ENCODE data around the gene STOM. TPM values are rescaled to one million over a fixed set of nuclear protein-coding genes. Genes with fewer than 3 reads are reported as not detected.

Gene STOM
- total RNA-seq, 1 donor from 2014 or later, result 16.1 TPM

GRCh38 chr9:121363622-121363961 lies 6.5 kb downstream of the STOM start:
- Mint-ChIP-seq H3K27me3 (ENCODE audit: unreplicated experiment) (no peaks in the 10 kb centered on the region), H3K4me3 (ENCODE audit: unreplicated experiment) (no peak overlapping the region), H3K4me1 (ENCODE audit: unreplicated experiment) (peaks cover 7% of the 10 kb centered on the region), H3K36me3 (ENCODE audit: low read depth, unreplicated experiment) (no peaks in the 10 kb centered on the region), H3K9me3 (ENCODE audit: unreplicated experiment) (no peaks in the 10 kb centered on the region), H3K27ac (ENCODE audit: unreplicated experiment) (no peak overlapping the region)
- no peak for TF ChIP-seq CTCF (IDR thresholded peaks at IDR 0.05; ENCODE audit: unreplicated experiment)
- DNase-seq (ENCODE audit: low spot score), result no peak

GRCh38 chr9:121362813-121363621 lies 7.0 kb downstream of the STOM start:
- no peak overlapping the region for H3K4me3 Mint-ChIP-seq (ENCODE audit: unreplicated experiment)
- no peaks in the 10 kb centered on the region for H3K36me3 Mint-ChIP-seq (ENCODE audit: low read depth, unreplicated experiment)
- no peaks in the 10 kb centered on the region for H3K9me3 Mint-ChIP-seq (ENCODE audit: unreplicated experiment)
- no peak for TF ChIP-seq CTCF (IDR thresholded peaks at IDR 0.05; ENCODE audit: unreplicated experiment)
- peaks cover 5% of the 10 kb centered on the region for H3K4me1 Mint-ChIP-seq (ENCODE audit: unreplicated experiment)
- no peaks in the 10 kb centered on the region for H3K27me3 Mint-ChIP-seq (ENCODE audit: unreplicated experiment)
- no peak overlapping the region for H3K27ac Mint-ChIP-seq (ENCODE audit: unreplicated experiment)
- no peak for DNase-seq (ENCODE audit: low spot score)

- H3K36me3 Mint-ChIP-seq (ENCODE audit: low read depth, unreplicated experiment), result no peaks in the 10 kb centered on the region
- no peak overlapping the region for H3K27ac Mint-ChIP-seq (ENCODE audit: unreplicated experiment)
- peaks cover 10% of the 10 kb centered on the region for H3K4me1 Mint-ChIP-seq (ENCODE audit: unreplicated experiment)
- no peaks in the 10 kb centered on the region for H3K9me3 Mint-ChIP-seq (ENCODE audit: unreplicated experiment)
- H3K4me3 Mint-ChIP-seq (ENCODE audit: unreplicated experiment), result no peak overlapping the region
- DNase-seq (ENCODE audit: low spot score), result no peak
- H3K27me3 Mint-ChIP-seq (ENCODE audit: unreplicated experiment), result no peaks in the 10 kb centered on the region
- no peak for TF ChIP-seq CTCF (IDR thresholded peaks at IDR 0.05; ENCODE audit: unreplicated experiment)
Measured at GRCh38 chr9:121360601-121361374, 9.3 kb downstream of the STOM start.

- Mint-ChIP-seq H3K9me3 (ENCODE audit: unreplicated experiment) (no peaks in the 10 kb centered on the region), H3K27ac (ENCODE audit: unreplicated experiment) (no peak overlapping the region), H3K4me1 (ENCODE audit: unreplicated experiment) (peaks cover 10% of the 10 kb centered on the region), H3K27me3 (ENCODE audit: unreplicated experiment) (no peaks in the 10 kb centered on the region), H3K36me3 (ENCODE audit: low read depth, unreplicated experiment) (no peaks in the 10 kb centered on the region), H3K4me3 (ENCODE audit: unreplicated experiment) (no peak overlapping the region)
- DNase-seq (ENCODE audit: low spot score), result no peak
- no peak for TF ChIP-seq CTCF (IDR thresholded peaks at IDR 0.05; ENCODE audit: unreplicated experiment)
Measured at GRCh38 chr9:121359351-121360294, 10.4 kb downstream of the STOM start.
